T-helper 9 cell (primary cell): Measurements from ENCODE around the gene HDGFL2.
"Not testable (repeated sequence)": the region's sequence is repeated elsewhere in the genome, so short reads cannot be mapped to it uniquely, and the experiment has no call there.

ENCODE experiments used
- DNase-seq: peaks from one replicate; pipeline ENCODE4 v3.0.0-alpha.2; 2020

HDGFL2 gene

DNA sequence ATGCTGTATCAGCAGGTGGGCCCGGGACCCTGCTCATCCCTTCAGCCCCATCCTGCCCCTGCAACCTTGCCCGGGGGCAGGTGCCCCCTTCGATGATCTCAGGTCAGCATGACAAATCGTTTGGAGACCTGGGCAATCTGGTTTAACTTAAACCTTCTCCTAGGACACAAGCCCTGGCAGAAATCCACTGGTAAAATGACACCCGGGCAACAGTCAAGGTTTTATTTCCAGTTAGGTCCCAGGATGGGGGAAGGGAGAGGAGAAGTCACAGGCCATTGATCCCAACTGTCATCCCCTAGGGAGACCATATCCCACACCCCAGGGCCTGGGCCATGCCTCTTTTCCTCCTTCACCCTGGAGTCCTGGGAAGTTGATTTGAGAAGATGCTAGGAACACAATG is 64.7 kb downstream of the HDGFL2 start:
- no peak for DNase-seq

DNA sequence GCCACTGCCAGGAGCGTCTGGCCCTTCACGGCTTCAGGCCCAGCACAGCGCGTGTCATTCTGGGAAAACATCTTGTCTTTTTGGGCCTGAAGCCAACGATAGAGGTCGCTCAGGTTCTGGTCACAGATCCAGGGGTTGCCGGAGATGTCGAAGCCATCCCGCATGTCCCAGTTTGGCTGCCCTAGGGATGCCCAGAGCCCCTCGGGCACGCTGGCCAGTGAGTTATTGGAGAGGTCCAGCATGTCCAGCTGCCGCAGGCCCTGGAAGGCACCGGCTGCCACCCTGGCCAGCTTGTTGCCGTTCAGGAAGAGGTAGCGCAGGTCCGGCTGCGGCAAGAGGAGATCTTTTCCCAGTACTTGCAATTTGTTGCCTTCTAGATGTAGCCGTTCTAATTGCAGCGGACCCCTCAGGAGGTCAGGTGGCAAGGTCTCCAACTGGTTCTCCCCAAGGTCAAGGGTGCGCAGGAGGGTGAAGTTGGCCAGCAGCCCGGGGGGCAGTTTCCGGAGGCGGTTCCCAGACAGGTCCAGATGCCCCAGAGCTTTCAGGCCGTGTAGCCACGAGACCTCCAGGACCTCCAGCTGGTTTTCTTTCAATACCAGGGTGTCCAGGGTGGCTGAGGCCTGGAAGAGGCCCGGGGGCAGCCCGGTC is 66.0 kb downstream of the HDGFL2 start:
- no peak for DNase-seq

DNA sequence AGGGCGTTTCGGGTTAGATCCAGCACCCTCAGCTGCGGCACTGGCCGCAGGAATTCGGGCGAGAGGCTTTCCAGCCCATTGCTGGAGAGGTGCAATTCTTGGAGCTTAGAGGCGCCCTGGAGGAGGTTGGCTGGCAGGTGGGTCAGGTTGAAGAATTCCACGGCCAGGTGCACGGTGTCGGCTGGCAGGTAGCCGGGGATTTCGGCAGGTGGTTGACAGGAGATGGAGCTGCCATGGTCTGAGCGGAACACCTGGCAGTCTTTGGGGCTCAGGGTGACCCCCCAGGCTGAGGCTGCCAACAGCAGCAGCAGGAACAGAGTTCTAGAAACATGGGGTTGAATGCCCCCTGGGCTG is 66.5 kb downstream of the HDGFL2 start:
- DNase-seq = no peak

DNA sequence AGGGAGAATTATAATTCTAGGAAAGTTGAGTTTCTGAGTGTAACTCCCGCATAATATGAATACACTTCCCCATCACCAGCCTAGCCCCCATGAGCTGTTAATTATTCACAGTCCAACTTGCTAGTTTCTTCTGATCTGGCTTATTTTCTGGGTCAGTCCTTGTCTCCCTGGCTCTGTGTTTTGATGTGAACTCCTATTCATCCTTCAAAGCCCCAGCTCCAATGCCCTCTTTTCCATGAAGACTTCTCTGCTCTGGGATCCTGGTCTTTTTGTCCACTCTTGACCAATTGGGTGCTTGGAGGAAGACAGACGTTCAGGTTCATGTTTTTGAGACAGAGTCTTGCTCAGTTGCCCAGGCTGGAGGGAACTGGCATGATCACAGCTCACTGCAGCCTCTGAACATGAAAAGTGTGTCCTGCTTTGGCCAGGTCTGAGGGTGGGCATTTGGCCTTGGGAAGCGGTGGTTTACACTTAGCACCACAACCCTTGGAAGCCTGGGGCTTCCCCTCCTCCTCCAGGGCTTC is 67.1 kb downstream of the HDGFL2 start:
- DNase-seq = no peak

DNA sequence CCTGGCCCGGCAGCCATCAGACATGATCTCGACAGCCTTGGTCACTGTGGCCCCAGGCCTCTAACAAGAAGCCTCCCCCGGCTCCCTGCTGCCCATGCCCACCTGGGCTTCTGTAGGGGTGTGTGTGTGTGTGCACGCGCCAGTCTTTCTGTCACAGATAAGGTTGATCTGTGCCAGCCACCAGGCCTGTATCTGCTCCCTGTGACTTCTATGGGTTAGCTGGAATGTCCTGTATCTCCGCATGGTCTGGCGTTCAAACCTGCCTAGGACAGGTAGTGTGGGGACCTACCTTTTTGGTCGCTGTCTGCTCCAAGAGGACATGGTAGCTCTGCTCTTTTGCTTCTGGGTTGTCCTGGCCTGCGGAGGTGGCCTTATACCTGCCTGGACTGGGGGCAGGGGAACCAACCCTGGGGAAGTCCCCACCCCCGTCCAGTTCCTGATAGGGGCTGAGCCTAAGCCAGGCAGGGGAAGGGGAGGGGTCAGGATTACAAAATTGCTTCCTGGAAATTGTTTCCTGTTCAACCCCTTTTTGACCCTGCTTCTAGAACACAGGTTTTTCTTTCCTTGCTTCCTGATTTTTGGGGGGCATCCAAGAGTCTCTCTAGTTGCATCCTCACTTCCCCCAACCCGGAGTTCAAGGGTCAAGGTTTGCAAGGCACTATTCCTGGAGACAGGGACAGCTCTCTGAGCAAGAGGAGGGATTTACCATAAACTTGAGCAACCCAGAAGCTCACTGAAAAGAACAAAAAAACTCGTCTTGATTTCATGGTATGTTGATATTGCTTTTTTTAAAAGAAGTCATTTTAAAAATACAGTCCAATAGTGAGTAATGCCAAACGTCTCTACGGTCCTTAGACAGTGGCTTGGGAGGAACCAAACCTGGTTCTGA is 67.8 kb downstream of the HDGFL2 start, which contains the start of gene LRG1:
Gene LRG1, minus strand, starts transcription at position 344 of the 889 bp plus-strand sequence. Its CDS starts 23 bp downstream, at position 321.
- no peak for DNase-seq

DNA sequence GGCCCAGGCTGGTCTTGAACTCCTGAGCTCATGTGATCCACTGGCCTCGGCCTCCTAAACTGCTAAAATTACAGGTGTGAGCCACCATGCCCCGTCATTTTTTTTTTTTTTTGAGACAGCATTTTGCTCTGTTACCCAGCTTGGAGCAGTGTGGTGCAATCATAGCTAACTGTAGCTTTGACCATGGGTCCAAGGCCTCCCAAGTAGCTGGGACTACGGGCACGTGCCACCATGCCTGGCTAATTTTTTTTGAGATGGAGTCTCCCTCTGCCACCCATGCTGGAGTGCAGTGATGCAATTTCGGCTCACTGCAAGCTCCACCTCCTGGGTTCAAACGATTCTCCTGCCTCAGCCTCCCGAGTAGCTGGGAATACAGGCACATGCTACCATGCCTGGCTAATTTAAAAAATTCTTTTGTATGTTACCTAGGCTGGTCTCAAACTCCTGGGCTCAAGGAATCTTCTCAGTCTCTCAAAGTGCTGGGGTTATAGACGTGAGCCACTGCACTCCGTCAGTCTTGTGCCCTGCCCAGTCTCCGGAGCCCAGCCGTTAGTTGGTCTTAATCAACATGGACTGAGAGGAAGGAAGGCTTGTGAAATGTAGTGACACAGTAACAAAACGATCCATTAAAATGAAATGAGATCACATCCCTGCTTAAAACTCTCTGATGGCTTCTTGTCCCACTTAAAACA is 69.2 kb downstream of the HDGFL2 start:
- no peak for DNase-seq

DNA sequence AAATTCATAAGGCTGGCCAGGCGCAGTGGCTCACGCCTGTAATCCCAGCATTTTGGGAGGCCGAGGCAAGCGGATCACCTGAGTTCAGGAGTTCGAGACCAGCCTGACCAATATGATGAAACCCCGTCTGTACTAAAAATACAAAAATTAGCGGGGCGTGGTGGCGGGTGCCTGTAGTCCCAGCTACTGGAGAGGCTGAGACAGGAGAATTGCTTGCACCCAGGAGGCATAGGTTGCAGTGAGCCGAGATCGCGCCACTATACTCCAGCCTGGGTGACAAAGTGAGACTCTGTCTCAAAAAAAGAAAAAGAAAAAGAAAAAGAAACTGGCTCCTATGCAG is 69.7 kb downstream of the HDGFL2 start:
- not testable (repeated sequence) for DNase-seq

DNA sequence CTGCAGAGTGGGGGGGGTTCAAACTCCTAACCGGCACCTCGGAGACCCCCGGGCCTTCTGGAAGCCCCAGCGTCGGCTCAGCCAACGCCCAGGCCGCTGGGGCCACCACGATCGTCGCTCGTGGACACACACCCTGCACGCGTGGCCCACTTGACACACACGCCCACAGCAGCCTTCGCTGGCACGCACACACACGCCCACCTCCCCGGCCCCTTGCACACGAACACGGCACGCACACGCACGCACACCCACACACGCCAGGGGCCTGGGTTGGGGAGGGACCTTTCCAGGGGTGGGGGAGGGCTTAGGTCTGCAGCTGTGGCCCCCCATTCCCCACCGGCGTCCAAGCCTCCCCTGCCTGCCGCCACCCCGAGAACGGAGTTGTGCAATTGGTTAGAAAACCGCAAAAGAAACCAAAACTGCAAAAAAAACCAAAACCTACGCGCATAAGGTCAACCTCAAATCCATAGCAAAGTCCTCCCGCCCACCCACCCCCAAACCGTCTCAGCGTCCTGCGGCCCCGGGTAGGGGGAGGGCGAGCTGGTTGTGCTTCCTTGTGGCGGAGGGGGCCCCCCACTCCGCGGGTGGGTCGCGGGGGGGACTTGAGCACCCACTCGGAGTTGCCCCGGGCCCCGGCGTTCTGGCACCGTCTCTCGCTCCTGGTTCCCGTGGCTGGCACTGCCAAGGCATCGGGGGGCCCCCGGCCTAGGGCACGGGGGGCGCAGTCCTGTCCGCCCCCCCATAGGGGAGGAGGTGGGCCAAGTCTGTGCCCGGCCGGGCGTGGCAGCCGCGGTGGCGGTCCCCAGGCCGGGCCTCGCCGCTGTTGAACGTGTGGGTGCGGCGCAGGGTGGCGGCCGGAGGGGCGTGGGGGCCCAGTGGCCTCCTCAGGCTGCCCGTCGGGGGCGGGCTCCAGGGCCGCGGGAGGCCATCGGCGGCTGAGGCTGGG is 71.1 kb downstream of the HDGFL2 start:
- DNase-seq = no peak

DNA sequence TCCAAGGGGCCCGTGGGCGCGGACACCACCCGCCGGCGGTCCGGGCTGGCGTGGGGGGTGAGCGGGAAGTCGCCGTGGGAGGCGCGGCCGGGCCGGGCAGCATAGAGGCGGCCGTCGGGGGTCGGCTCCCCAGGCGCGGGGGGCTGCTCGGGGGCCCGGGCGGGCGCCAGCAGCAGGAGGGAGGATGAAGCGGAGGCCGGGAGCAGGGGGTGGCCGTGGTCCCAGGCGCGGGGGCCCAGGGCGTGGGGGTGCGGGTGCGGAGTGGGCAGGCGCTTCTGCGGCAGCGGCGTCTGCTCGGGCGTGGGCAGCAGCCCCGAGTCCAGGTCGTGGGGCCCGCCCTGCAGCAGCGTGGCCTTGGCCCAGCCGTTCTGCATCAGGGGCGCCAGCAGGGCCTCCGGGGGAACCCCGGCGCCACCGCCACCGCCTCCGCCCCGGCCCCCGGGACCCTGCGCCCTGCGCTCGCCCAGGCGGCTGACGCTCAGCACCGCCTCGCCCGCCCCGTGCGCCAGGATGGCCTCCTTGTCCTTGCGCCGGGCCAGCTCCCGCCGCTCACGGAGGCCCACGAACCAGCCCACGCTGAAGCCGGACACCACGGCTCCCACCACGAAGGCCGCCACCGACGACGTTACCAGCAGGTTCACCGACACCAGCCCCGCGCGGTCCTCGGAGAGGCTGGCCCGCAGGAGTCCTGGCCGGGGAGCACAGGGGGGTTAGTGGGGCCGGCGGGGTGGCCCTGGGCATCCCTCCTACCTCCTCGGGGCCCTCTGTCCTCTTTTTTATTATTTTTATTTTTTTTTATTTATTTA is 71.9 kb downstream of the HDGFL2 start:
- DNase-seq = no peak

DNA sequence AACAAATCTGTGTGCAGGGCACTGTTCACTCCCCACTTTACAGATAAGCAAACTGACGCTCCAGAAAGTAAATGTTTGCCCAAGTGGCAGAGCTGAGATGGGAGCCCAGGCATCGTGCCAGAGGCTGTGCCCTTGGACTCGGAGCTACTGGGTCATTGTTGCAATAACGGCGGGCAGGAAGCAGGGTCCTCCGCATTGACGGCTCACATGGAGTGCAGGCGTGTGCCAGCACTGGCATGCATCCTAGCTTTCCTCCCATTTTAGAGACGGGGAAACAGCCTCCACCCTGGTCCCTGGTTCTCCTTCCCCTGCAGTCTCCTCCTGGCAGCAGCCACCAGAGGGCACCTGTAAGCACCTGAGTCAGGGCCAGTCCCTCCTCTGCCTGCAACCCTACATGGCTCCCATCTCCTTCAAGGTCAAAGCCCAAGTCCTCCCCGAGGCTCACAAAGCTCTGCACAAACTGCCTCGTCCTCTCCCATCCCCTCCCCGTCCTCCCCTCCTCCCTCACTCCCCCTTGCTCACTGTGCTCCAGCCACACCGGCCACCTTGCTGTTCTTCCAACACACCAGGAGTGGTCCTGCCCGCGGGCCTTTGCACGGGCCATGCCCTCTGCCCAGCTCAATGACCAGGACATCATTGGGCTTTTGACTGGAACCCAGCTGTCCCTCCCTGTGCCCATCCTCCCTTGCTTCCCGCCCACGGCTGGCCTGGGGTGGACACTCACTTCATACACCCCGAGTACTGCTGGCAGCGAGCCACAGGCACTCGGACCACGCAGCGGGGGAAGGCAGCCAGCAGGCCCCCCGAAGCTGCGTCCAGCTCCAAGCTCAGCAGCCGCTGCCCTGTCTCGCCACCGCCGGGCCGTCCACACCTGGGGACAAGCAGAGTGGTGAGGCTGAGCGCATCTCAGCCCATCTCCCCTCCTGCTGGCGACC is 75.5 kb downstream of the HDGFL2 start:
- DNase-seq = no peak

DNA sequence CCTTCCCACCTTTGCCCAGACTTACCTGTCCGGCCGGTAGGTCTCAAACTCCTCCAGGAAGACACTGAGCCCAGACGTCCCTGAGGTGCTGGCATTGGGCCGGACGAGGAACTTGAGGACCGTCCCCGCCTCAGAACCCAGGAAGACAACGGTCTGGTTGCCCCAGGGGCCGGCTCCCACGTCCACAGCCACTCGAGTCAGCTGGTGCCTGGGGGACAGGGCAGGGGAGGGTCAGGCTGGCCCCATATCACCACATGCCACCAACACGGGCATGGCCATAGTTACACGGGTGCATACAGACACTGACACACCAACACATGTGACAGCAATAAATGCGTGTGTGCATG is 76.1 kb downstream of the HDGFL2 start:
- no peak for DNase-seq

DNA sequence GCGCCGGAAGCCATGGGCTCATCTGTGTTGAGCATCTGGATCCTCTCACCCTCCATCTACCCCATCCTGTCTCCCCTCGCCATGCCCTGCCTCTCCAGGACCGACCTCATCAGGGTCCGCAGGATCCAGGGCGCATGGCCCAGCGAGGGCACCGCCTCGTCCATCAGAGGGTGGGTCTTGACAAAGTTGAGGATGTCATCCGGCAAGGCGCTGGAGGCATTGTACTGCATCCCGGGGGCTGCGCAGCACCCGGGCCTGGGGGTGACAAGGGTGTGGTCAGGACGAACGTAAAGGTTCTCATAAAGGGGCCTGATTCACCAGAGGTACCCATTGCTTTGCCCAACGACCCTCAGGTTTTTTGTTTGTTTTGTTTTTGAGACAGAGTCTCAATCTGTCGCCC is 77.9 kb downstream of the HDGFL2 start:
- no peak for DNase-seq

DNA sequence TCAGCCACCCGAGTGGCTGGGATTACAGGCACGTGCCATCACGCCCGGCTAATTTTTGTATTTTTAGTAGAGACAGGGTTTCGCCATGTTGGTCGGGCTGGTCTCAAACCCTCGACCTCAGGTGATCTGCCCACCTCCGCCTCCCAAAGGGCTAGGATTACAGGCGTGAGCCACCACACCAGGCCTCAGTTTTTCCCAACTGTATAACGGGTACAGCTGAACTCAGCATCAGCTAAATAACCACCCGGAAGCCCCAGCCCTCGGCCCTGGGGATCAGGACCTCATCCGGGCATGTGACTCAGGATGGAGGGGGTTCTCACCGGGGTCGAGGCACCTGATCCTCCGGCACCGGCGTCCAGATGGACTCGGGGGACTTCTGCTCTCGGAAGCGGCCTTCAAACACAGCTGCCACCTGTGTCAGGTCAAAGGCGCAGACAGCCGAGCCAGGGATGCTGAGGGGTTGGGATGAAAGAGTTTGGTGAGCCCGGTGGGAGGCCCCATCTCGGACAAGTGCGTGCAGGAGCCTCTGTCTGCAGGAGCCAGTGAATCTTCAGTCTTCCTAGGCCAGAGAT is 78.5 kb downstream of the HDGFL2 start:
- DNase-seq = no peak
